CD4-positive, alpha-beta T cell treated with Interleukin-17A for 1 hour (primary cell): Measurements from ENCODE around the gene MAP3K21.
A peak's percentile ranks its signal among the peaks of the same experiment; 100 is the strongest.

ENCODE experiments used
- DNase-seq: peaks from one replicate; pipeline ENCODE4 v3.0.0-alpha.2; 2020

Gene MAP3K21

GRCh38 chr1:233327651-233328141, at the start of gene MAP3K21:
Gene MAP3K21 (plus strand): TSS chr1:233327724. CDS start chr1:233328029, 305 bp downstream.
- DNase-seq = no peak

GRCh38 chr1:233278631-233279030, 48.9 kb upstream of the MAP3K21 start:
- DNase-seq = no peak

DNA sequence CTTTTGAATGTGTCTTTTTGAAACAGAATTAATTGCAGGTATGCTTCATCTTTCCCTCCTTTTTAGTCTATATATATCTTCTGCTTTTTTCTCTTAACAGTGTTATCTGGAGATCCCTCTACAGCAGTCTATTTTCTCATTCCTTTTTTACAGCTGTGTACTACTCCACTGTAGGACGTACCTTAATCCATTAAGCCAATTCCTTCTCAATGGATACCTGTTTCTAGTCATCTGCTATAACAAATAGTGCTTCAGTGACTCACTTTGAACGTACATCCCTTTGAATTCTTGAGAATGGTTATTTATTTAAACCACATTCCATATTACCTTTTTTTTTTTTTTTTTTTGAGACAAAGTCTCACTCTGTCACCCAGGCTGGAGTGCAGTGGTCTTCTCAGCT, 47.6 kb upstream of the MAP3K21 start:
- no peak for DNase-seq

DNA sequence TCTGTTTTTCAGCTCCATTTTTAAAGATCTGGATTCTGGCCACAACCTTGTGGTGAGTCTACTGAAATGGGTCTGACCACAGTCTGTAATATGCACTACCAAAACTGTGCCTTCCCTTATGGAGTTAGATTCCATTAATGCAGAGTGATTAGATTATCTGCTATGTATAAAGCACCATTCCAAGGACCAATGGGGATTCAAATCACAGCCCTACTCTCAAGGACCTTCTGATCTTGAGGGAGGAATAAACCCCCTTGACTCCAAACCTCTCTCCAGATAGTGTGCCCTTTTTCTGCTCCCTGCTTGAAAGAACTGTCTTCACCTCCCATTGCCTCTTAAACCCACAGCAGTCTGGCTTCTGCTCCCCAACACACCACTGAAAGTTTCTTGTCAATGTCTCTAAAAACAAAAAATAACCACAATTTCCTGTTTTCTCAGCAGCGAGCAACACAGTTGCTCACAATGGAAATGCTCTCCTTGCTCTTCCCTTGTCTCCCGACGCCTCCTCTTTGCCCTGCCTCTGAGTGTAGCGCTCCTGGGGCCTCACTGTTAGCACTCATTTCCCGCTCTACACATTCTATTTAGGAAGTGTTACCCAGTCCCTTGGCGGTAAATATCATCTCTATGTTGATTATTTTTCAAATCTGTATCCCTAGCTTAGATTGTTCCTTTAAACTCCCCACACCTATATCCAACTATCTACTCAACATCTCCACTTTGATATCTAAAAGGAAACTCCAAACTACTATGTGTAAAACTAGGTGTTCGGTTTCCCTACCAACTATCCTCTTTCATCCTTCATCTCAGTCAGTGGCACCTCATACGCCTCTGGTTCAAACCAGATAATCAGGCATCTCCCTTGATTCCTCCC, 45.6 kb upstream of the MAP3K21 start:
- DNase-seq = peak; percentile 46

GRCh38 chr1:233282582-233282886, 45.0 kb upstream of the MAP3K21 start:
- no peak for DNase-seq

DNA sequence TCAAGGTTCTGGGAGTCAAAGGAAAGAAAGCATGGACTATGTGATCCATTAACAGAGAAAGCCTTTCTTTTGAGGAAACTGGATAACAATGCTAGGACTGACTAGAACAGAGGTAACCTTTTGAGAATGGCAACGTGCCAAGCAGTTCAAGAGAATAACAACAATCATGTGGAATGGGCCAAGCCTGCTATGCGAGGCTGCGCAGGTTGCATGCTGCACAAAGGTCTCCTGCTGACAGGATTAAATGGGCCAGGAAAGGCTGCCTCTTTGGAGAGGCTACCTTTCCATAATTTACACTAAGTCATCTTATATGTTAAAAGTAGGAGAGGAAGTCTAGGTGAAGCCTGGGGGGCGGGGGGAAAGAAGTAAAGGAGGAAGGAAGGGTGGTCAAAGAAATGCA, 37.8 kb upstream of the MAP3K21 start:
- no peak for DNase-seq

DNA sequence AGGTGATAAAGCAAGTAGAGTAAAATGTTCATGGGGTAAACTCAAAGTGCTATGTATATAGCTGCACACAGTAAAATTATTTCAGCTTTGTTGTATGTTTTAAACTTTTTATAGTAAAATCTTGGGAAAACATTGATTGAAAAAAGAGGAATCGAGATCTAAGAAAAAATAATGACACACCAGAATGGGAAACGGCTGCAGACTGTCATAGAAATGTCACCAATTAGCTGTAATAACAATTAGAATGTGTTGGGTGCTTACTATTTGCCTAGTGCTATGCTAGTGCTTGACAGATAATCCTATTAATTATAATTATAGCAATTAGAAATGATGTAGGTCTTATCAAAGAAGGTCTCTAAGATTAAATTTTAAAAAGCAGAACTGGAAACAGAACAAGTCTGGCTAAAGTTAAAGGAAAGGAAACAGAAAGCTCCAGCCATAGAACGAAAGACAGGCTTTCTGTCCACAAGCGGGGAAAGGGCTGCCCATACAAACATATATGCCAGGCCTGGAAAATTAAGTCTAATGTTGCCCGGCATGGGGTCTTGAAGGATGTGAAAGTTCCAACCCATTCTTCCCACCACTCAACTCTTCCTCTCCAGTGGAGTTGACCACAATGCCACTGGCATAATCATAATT, 37.0 kb upstream of the MAP3K21 start:
- no peak for DNase-seq

DNA sequence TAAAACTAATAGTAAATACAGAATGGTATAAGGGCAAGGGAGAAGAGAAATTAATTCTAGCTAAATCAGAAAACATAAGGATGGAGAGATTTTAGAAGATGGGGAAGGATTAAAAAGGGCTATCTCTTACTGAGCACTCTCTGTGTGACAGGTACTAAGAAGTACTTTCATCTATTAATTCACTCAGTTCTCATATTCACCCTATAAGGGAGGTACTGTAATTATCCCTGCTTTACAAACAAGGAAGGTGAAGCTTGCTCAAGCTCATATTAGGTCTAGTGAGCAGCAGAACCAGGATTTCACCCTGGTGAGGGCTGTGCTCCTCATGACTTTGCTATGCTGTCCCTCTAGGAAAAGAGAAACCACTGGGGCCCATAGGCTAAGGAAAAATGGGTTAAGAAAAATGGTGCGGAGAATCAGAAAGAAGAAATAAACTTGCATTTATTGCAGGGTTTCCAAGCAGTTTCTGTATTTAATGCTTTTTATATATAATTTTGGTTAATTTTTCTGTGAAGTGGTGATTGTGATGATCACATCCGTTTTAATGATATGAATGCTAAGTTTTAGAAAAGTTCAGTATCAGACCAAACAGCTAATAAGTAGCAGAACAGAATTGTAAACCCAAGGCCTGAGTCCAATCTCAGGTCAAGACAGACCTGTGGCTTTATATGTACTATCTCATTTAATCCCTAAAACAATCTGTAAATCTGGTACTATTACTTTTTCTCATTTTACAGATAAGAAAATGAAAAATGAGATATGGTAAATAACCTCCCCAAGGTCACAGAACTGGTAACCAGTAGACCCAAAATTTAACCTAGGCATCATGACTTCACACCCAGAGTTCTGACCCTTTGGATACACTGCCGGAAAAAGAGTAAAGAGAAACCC, 33.7 kb upstream of the MAP3K21 start:
- DNase-seq = no peak

- peak; percentile 47 for DNase-seq
Observed at GRCh38 chr1:233294913-233295236, 32.6 kb upstream of the MAP3K21 start.

- DNase-seq = peak; percentile 70
Observed at GRCh38 chr1:233295237-233295974, 32.1 kb upstream of the MAP3K21 start, which contains the start of gene PCNX2. Gene PCNX2 (minus strand): TSS chr1:233295725. CDS start chr1:233295478, 247 bp downstream.

DNA sequence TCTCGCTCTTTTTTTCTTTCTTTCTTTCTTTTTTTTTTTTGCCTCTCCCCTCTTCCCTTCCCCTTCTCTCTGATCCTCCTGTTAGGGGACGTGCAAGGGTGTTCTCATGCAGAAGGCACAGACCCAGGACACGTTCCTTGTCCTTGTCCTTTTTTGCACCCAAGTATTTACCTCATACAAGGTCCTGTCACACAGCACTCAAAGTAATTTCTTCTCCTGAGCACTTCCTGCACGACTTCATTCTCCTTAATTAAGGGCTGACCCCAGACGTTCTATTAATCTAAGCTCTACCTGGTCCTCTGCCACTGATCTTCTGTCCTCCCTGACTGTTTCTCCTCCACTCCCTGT, 31.6 kb upstream of the MAP3K21 start:
- DNase-seq = no peak

- no peak for DNase-seq
Observed at GRCh38 chr1:233299450-233299849, 28.1 kb upstream of the MAP3K21 start.

DNA sequence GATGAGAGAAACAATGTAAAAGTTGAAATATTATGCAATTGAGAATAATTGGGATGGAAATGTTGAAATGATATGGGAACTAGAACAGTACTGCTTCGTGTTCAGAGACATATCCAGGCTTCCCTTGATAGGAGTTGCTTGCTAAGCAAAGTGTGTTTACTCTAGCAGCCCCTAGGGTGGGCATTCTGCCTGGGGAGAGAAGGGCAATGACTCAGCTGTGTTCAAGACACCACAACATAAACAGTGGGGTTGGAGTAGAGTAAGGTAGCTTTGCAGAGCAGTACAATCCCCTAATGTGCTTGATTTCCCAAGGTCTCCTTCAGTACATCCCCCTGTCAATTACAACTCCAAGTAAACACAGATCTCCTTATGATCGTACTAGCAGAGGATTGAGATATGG, 27.2 kb upstream of the MAP3K21 start:
- no peak for DNase-seq

DNA sequence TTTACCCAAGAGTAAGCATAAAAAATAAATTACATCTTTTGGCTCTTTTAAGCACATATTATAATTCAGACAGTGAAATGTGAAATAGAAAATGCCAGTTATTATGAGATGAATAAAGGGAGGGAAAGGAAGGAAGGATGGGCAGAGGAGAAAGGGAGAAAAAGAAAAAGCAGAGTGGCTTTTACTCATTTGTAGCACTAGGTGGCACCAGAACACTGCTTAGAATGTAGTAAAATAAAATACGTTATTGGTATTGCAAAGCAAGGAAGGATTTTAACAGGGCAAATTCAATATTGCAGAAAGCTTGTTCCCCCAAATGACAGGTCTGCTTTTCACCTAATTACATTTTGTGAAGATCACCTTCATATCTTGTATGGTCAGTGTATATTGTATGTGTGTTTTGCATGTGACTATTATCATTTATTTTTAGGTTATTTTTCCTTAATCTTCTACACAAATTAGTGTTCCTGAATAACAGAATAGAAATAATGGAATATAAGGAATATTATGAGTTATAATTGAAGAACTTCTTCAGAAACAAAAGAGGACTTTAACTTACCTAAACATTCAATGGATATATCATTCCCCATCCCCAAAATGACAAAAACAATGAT, 22.9 kb upstream of the MAP3K21 start:
- peak; percentile 50 for DNase-seq

DNA sequence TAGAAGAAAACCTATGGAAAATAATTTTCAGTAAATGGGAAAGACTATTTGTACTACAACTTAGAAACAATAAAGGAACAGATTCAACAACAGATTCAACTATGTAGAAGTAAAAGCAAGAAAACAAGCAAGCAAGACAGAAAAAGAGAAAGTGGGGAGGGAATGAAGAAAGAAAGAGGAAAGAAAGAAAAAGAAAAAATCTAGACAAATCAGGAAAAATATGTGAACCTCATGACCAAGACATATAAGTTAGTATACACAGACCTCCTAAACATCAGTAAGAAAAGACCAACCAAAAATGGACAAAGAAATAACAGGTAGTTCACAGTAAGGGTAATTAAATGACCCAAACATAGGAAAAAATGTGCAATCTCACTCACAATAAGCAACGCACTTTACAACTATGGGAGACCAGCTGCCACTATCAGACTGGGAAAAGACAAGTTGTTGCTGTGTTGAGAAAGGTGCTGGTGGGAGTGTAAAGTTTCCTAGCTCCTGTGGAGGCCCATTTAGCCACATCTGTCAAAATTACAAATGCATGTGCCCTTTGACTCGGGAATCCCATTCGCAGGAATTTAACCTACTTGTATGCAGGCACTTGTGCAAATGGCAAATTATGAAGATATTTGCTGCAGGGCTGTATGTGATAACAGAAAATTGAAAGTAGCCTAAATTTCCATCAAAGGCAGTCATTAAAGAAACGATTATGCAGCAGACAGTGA, 13.9 kb upstream of the MAP3K21 start:
- no peak for DNase-seq

DNA sequence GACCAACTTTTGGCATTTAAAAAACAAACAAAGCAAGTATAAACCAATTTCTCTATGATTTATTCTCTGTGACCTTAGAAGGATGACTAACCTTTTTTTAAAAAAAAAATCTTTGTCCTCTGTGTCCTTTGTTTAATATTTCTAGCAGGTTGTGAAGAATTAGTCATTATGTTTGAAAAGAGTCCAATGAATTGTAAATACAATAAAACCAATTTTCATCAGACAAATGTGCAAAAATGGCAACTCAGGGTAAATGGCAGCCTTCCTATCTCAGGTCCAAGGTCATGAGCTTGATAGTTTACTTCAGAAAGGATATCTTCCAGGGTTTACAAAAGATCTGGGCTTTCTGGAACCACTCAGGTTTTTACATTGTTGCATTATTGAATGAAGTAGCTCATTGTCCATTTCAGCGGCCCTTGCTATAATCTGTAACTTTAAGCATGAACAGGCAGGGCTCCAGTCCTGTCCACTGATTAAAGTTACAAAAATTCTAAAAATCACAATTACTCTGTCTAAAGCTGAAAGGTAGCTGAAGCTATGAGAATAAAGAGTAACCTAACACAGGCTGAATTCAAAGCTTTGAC, 11.7 kb upstream of the MAP3K21 start:
- DNase-seq = no peak

GRCh38 chr1:233316473-233316872, 11.1 kb upstream of the MAP3K21 start:
- no peak for DNase-seq

GRCh38 chr1:233319272-233319671, 8.3 kb upstream of the MAP3K21 start:
- no peak for DNase-seq

DNA sequence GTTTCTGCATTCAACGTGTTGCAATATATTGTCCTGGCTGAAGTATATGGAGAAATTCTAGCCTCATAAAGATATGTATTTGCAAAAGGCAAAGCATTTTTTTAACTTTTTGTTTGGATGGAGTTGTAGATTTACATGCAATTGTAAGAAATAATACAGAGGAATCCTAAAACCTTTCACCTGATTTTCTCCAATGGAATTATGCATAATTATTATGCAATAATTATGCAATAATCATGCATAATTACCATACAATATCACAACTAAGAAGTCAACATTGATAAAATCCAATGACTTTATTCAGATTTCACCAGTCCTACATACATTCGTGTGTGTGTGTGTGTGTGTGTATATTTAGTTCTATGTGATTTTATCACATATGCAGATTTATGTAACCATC, 7.5 kb upstream of the MAP3K21 start:
- DNase-seq = no peak

- no peak for DNase-seq
Observed at GRCh38 chr1:233323718-233324117, 3.8 kb upstream of the MAP3K21 start.

DNA sequence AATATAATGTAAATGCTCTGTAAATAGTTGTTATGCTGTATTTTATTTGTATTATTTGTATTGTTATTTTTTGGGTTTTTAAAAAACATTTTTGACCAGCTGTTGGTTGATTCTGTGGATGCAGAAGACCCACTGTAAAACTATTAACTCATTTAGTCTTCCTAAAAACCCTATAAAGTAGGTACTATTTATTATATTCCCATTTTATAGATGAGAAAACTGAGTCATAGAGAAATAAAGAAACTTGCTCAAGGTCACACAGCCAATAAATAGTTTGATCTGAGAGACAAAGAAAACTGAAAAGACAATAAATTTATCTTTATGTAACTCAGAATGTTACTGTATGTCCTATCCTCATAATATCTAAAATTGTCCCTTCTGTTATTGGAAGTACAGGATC, 1.2 kb upstream of the MAP3K21 start:
- DNase-seq = no peak
